ENCODE measurements around the gene DAW1.
"Not testable (repeated sequence)": the region's sequence is repeated elsewhere in the genome, so short reads cannot be mapped to it uniquely, and the experiment has no call there.

DAW1 gene

DNA sequence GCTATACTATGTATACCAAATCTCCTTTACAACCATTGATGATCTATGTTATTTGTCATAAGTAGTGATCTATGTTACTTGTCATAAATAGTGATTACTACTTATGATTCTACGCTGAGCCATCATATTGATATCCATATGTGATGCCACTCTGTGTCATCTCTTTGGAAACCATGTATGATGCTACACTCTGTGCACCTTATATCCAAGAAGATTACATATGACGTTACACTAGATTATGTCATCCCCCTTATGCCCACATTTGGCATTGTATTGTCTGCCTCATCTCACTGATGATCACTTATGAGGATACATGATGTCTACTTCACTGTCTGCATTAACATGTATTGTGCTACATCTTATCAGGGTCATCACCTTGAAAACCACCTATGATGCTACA, 42.9 kb downstream of the DAW1 start:
- DNase-seq (ENCODE audit: low read depth), result no peak

DNA sequence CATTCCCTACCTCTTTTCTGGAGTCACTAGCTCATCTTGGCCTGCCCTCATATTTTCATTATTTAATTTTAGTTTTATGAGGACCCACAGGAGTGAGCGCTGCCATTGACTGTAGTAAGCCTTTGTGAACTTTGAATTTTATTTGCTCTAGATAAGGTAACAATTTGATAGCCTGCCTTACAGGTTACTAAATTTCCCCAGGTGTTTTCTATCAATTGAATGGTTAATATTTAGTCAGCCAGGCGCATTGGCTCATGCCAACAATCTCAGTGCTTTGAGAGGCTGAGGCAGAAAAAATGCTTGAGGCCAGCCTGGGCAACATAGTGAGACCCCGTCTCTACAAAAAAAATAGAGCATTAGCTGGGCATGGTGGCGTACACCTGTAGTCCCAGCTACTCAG, 50.2 kb downstream of the DAW1 start:
- DNase-seq (ENCODE audit: low read depth), result no peak

DNA sequence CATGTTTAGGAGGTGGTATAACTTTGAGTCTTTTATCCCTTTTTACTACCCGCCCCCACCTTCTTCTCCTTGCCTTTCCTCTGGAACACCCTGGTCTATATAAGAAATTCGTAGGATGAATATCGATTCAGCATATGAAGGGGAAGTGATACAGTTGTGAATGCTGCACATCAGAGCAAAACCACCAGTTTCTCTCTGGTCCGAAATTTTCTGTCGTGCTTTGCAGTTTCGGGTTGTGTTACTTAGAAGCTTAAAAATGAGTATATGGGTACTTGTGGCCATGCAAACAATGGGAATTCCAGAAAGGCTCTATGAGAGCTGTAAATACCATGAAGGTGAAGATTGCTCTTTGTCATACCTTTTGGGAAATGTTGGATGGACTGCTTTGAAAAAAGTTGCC, 60.6 kb downstream of the DAW1 start:
- DNase-seq (ENCODE audit: low read depth), result no peak

DNA sequence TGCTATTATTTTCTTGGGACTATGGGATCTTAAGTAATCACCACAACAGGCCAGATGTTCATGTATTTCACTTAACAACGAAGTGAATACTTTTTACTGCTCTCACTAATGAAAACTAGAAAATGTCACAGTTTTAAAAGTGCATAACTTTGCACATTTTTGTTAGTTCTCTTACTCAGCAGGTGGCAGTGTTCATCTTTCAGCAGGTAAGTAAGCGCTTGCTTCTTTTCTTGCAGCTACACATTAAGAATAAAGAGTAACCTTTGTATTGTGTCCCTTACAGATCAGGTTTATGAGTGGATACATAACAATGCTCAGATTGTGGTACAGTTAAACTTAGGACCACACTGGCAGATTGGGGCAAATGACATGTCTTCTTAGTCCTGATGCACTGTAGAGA, 61.0 kb downstream of the DAW1 start:
- DNase-seq (ENCODE audit: low read depth), result no peak

DNA sequence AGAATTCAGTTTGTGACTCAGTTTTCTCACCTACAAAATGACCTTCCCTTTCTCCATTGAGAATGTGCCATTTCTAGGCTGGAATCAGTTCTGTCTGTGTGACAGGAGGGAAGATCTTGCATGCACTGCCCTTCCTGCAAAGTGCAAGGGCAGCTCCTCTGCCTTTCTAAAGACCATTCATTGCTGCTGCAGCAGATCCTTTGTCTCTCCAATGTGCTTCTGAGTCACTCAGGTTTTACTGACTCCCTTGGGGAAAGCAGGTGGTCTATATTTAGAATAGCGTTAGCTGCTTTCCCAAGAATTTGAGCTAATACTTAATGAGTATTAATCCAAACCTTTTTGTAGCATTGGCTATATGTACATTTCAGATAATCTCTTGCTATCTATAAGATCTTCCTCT, 62.5 kb downstream of the DAW1 start:
- no peak for DNase-seq (ENCODE audit: low read depth)

DNA sequence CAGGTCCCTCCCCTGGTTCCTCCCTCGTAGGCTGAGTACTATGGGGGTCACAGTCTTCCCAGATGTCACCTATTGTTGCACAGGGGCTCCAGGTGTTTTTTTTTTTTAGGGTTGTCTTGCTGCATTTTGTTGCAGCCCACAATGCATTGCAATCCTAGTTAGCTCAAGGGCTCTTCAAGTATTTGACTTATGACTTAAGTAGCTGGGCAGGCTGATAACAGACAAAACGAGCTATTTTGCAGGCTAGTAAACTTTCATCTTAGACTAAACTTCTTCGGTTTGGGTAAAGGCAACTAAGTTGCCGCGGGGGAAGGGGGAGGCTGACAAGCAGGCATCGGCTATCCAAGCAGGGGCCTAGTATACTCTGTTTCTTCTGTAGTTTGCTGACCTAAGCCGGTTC, 64.8 kb downstream of the DAW1 start:
- DNase-seq (ENCODE audit: low read depth), result not testable (repeated sequence)

DNA sequence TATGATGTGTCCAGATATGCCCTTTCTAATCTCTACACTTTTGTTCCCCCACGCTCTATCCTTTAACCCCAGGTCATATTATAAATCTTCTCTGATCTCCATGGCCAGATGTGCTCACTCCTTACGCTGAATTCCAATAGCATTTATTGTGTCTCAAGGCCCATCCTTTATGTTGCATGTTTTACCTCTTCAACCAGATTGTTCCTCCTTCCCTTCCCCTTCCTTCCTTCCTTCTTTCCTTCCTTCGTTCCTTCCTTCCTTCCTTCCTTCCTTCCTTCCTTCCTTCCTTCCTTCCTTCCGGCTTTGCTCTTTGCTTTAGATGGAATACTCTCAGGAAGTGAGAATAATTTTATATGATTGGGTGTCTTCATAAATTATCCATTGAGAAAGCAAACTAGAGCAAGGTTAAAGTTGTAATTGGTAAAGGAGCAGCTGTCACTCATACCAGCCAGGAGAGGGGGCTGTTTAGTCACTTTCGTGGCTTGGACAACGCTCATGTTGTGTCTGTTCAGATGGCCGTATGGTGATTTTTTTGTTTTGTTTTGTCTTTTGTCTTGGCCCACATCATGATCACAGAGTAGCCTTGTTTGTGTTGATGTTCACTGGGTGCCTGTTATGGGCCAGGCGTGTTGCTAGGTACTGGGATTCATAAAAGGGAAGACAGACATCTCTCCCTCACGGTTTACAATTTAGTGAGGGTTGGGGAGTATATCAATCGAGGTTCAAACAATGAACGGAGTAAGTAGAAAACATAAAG, 68.0 kb downstream of the DAW1 start:
- DNase-seq (ENCODE audit: low read depth), result no peak

DNA sequence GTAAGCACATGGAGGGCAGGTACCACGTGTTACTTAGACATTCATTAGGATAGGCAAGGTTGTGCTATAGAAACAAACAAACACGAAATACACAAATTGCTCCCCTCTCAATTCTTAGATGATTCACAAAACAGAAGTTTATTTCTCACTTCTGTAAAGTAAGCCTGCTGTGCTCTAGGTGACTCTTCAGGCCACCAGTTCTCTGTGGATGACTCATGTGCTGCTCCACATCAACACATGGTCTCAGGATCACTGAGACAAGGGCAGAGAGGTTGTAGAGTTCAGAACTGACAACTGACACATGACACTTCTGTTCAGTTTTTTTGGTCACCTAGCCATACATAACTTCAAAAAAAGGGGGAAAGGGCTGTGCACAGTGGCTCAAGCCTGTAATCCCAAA, 70.6 kb downstream of the DAW1 start:
- no peak for DNase-seq (ENCODE audit: low read depth)

DNA sequence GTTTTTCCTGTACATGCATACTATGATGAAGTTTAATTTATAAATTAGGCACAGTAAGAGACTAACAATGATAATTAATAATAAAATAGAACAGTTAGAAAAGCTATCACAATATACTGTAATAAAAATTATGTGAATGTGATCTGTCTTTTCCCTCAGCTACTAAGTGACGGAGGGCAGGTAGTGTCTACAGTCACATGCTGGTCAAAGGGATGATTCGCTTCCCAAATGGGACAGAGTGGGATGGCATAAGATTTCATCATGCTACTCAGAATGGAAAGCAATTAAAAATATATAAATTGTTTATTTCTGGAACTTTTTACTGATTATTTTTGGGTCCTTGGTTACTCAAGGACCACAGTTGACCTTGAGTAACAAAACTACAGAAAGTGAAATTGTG, 71.5 kb downstream of the DAW1 start:
- DNase-seq (ENCODE audit: low read depth), result no peak

DNA sequence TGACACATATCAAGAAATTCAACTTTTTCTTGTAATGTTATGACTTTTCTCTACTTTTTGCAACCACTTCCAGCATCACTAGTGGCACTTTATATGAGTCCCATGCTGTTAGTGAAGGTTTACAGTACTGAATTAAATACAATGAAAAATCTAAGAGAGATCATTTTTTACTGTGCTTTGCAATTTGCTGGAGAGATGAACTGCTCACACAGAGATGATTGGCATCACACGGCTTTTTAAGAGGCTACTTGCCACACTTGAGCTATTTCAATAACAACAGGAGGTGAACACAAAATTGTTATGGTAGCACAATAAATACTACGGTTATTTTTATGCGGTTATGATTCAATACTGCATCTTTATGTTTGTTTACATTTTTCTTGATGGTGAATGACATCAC, 88.9 kb downstream of the DAW1 start:
- no peak for DNase-seq (ENCODE audit: low read depth)

DNA sequence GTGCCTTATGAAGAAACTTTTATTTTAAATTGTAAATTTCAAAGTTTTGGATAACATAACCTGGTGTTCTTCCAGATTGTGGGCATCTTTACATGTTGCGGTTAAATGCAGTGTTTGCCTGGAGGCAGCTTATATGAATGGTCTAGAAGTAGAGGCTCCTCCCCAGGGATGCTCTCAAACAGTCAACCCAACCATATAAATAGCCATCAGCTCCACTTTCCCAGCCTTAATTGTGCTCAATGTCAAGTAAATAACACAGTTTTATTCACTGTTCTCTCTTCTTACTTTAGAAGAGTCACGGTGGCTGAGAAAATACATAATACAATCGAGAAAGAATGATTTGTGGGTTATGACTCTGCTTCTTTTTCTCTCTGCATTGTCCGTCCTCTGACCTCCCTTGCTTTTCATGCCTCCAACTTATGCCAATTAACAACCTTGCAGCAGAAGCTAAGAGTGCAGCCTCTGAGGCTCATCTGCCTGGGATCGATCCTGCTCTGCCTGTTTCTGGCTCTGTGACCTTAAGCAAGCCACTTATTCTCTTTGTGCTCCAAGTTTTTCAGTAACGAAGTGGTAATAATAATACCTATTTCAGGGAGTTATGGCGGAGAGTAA, 100.3 kb downstream of the DAW1 start:
- no peak for DNase-seq (ENCODE audit: low read depth)

DNA sequence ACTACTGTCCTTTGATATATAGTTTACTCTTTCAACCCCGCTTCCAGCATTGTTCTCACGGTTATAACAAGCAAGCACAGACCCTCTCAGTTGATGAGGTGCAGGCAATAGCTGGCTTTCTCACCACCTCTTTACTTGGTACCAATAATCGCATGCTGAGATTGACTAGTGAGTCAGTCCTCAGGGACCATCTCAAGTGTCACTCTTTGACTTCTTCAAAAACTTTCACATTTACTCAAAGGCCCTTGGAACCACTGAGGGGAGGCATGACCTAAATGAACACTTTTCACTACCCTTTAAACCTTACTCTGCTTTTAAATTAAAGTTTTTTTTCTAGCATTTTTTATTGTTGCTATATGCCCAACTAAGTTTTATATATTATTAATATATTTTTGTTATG, 101.8 kb downstream of the DAW1 start:
- no peak for DNase-seq (ENCODE audit: low read depth)
